GM18519 (cell line): Measurements from ENCODE around the gene LYRM9.
"Not testable (repeated sequence)": the region's sequence is repeated elsewhere in the genome, so short reads cannot be mapped to it uniquely, and the experiment has no call there.

ENCODE experiments used
- ATAC-seq: cut with Tn5 transposase; IDR thresholded peaks from one replicate; pipeline ENCODE4 v1.9.1; 2021; ENCODE audit warnings: mild to moderate bottlenecking, moderate library complexity; ENCODE audit not compliant: unreplicated experiment, low FRiP score

The LYRM9 gene

DNA sequence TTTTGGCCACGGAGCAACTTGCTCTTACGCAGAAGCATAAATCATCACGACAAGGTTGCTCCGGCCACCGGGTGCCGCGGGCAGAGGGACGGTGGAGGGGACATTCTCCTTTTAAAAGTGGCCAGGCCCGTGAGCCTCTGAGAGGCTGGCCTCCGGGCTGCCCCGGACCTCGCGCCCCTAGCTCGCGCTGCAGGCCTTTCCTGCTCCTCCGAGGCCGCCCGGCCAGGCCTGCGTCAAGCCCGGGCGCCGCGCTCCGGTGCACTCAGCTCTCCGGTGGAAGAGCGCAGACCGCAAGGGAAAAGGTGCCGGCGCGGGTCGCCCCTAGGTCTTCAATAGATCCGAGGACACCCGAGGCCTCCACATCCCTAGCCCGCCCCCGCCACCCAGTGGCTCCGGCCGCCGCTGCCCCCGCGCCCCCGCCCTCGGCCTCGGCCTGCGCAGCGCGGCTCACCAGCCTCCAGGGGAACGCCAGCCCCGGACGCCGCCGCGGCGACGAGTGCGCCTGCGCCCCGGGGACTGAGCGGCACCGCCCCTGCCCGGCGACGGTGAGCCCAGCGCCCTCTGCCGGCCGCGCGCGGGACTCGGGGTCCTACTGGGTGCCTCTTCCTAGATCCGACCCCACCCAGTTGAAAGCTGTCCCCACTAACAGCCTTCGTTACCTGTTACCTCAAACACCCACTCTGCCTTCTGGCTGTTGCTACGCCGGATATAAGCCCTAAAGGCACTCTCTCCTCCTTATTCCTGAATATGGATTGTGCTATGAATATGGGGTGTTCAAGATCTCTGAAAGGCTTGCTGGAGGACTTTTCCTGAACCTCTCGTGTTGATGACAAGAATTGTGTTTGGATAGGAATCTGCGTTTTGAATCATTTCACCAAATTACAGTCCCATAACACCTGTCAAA, at the start of gene LYRM9:
TSS of gene LYRM9 (minus strand) at position 500 of the 904 bp plus-strand sequence. CDS start 10,671 bp downstream, outside the sequence.
- ATAC-seq = peak; percentile 76

DNA sequence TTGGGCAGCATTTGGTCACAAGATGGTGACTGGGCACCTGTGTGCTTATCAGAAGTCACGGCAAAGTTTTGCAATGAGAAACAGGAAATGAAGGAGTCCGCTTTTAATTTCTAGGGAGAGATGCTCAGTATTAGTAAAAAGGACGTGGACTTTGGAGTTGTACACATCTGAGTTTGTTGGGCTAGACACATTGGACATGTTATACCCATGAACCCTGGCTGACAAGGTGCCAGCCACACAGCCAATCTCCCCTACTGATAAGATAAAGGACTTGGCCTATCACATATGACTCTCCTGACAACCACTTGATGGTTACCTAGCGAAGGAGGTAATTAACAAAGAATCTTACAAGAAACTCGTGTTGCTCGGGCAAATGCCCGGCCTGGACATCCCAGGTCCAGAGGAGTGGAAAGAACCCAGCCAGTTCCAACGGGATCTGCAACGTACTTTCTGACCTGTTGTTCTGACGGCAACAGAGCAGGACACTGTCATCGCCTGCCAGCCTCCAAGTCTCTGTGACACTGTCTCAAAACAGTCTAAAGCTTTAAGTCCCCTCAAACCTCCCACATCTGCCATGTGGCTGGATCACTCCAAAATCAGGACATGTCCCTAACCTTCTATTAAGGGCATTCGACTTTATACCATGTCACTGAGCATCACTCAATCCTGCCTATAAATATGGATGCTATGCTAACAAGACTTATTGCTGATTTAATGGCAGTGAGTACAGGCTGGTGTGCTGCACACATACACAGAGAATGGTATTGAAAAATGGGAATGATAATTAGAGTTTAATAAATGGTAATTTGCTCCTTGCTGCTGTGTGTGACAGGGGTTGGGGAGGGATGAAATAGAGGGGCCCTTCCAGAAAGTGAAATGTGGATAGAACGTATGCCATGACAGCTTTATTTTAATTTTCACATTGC, 47.6 kb upstream of the LYRM9 start:
- ATAC-seq = no peak

DNA sequence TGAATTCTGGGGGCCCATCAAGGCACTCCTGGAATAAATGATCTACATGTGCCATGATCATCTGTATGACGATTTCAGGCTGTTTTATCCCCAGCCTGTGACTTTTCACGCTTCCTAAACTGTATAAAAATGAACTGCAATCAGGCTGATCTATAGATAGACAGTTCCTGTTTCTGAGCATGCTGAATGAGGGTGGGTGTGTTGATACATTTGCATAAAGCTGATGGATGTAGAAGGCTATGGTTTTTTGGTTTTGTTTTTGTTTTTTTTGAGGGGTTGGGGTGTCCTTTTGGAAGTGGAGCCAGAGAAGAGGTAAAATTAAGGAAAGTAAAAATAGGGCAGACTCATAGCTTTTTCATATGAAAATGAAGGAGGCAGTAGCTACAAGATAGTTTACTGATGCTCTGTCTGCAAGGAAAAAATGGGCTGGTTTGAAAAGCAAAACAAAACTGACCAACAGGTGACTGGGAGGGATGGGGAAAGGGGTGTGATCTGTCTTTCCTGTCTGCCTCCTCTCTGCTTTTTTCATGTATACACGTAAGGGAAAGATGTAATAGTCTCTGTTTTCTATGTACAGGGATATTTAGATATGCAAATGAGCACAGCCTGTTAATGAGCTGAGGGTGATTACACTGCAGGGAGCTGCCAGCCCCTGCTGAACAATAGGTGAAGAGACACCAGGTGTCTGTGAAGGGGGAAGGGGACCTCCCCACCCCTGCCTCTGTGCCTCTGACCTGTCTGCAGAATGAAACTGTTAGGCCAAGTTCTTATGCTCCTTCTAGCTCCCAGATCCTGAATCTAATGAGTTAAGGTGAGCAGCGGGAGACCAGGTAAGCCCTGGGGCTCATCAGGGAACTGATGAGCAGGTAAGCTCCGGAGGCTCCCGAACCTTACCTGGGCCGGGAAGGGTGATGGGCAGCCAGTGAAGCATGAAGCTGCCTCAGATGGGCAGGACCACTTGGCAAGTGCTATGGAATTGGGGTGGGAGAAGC, 46.6 kb upstream of the LYRM9 start:
- no peak for ATAC-seq

DNA sequence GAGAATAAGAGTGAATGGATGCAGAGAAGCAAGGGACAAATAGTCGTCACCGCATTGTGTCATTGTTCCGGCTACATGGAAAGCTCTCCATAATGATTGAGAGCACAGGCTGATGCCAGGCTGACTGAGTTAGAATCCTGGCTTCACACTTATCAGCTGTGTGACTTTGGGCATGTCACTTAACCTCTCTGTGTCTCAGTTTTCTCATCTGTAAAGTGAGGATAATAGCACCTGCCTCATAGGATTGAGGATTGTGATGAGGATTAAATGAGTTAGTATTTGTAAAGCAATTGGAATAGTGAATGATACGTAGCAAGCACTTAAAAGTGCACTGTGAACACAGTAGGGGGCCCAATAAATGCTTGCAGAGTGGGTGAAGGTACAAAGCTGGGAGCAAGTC, 45.7 kb upstream of the LYRM9 start:
- ATAC-seq = no peak

DNA sequence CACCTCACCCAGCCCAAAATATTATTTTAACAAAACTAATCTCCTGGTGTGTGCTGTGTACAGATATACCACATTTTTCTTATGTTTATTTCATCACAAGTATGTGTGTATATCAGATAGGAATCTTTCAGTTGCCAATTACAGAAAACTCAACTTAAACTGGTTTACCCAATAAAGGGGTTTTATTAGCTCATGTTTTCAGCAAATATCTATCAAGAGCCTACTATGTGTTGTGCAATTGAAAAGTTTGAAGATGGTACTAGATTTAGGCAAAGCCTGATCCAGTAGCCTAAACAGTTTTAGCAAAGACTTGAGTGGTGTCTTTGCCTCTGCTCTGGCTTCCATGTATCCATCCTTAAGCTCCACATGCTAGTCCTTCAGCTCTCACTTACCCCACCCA, 45.1 kb upstream of the LYRM9 start:
- ATAC-seq = no peak

DNA sequence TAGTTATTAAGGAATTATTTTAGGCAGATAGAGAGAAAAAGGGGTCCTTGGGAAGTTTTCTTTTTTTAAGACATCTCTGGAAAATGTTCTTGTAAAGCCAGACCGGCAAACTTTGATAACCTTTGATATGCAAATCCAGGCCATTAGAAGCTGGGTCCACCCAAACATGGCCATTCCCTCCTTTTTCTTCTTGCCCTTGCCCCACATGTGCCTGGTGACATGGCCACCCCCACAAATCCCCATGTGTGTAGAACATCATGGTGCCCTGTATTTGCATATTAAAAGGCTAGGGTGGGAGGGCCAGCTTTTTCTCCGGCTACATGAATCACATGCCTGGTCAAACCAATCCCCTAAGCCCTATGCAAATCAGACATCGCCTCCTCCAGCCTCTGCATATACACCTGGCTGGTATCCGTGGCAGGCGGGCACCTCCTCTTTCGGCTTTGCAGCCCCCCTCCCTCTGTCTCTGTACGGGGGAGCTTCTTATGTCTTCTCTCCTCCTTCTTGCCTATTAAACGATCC, 43.9 kb upstream of the LYRM9 start:
- no peak for ATAC-seq

DNA sequence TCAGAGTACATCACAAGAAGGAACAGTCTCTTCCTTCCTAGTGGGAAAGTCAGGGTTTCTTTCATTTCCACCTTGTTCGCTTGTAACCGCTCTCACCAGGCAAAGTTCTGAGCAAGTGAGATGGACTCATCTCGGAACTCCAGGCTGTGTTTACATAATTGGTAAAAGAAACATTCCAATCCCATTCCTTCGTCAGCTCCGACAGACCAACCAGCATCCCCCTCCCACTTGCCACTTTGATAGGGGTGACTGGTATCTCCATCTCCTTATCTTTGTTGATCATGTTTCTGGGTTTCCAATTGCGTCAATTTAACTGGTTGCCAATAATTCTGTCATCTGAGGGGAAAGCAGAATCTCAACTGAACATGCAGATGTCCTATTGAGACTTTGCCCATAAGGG, 36.8 kb upstream of the LYRM9 start:
- ATAC-seq = no peak

DNA sequence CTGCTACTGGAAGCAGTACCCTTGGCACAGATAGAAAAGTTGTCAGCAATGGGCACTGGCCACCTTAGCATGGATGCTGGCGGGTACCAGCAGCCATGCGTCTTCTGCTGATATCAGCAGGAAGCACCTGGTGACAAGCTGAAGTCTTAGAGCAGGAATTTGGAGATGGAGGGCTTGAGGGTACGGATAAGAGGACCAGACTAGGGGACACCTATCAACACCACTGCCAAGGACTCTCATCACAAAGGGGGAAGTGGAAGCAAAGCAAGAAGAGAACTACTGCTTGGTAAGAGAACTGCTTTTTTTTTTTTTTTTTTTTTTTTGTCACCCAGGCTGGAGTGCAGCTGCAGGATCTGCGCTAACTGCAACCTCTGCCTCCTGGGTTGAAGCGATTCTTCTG, 35.4 kb upstream of the LYRM9 start:
- ATAC-seq = no peak

DNA sequence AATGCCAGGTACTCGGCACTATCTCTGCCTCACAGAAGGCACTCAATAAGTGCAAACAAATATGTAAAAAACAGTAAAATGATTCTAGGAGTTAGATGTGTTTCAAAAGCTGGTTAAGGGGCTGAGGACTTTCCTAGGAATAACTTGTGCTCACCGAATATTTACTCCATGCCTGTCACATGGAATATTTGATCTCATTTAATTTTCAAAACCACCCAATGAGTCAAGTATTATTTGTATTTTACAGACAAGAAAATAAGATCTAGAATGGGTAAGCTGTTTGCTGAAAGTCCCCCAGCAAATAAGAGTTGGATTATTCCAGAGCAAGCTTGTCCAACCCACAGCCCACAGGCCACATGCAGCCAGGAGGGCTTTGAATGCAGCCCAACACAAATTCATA, 34.6 kb upstream of the LYRM9 start:
- ATAC-seq = no peak

DNA sequence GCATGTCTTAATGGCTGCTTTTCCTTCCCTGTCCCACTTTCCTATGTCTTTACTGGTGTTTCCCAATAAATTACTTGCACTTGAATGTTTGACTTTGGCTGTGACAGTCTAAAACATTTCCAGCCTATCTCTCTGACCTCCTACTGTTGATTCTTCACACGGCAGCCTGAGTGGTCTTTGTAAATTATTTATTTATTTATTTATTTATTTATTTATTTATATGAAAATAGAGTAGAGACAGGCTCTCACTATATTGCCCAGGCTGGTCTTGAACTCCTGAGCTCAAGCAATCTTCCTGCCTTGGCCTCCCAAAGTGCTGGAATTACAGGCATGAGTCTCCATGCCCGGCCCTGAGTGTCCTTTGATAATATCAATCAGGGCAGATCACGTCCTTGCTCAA, 28.4 kb upstream of the LYRM9 start:
- ATAC-seq = no peak

DNA sequence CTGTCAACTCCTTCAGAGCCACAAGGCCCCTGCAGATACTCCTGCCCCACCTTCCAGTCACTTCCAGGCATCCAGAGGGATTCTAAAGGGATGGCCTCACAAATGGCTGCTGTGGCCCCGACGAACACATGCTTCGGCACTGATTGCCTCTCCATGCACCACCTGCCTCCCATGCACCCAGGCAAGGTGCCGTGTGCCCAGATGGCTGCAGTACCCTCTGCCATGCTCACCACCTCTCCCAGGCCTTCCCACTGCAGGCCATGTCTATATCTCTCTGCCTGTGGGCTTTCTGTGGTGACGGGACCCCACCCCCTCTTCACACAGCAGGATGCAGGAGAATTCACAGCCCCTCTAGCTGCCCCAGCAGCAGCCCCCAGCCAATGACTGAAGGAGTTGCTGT, 27.9 kb upstream of the LYRM9 start:
- ATAC-seq = no peak

DNA sequence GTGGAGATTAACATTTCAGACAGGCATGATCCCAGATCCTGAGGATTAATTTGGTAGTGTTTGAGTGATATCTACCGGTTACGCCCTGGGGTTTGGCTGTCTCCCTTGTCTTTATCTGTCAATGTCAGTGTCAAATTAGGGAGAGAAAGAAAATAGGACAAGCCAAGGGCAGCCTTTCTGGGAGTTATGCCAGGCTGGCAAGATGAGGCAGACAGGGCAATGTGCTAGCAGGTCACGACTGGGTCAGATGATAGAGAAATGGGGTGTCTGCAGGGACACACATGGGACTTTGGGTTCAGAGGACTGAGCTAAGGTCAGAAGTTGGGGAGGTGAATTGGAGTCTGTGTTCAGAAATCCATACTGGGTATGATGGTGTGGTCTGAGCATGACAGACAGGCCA, 27.4 kb upstream of the LYRM9 start:
- no peak for ATAC-seq

DNA sequence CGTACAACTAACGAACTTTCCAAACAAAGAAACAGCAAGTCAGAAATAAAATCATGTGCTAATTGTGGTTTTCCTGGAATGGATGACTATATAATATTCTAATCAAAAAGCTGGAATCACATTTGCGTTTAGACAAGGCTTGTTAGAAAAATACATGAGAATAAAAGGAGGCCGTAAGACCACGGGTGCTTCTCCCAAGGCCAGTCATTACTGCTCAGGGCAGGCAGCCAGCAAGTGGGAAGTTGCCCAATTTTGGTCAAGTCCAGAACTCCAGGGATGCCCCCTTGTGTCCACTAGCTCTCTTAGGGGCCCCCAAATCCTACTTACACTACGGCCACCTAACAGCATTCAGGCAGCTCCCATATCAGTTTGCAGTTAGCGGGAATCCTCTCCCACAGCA, 25.9 kb upstream of the LYRM9 start:
- ATAC-seq = no peak

DNA sequence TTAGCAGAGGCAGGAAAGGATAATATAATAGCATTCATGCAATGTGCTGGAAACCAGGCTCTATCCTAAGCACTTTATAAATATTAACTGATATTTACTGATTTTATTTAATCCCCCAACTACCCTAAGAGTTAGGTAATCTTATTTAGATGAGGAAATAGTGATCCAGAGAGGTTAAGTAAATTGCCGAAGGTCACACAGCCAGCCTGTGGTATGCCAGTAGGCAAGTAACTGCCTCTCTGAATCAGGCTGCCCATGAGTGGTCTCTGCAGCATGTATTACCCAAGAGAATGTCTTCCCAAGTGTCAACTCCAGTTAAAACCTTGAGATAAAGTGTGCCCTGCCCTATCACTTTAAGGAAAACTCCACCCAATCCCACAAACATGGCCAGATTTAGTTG, 25.3 kb upstream of the LYRM9 start:
- no peak for ATAC-seq

DNA sequence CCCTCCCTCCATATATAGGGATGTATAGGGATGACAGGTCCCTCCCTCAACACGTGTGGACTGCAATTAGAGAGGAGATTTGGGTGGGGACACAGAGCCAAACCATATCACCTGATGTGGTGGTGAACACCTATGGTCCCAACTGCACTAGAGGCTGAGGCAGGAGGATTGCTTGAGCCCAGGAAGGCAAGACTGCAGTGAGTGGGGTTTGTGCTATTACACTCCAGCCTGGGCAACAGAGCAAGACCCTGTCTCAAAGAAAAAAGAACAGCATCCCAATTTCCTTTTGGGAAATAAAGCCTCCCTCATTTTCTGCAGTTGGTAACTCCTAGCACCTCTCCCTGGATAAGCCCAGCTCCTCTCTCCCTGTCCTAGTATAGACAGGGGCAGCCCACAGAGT, 23.8 kb upstream of the LYRM9 start:
- no peak for ATAC-seq

DNA sequence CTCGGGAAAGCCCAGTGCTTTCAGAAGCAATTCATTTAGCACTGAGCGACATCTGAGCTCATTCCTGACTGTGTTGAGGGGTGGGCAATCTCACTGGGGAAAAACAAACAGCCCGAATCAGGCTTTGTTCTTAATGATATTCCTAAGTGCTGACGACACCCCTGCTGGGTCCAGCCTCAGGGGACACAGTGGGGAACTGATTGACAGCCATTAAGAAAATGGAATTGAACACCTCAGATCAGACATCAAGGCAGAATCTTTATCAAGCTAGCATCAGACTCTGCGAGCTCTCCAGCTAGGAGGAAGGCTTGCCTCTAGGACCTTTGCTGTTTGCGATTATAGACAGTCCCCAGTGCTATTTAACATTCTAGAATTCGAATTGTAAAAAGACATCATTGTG, 22.5 kb upstream of the LYRM9 start:
- no peak for ATAC-seq

DNA sequence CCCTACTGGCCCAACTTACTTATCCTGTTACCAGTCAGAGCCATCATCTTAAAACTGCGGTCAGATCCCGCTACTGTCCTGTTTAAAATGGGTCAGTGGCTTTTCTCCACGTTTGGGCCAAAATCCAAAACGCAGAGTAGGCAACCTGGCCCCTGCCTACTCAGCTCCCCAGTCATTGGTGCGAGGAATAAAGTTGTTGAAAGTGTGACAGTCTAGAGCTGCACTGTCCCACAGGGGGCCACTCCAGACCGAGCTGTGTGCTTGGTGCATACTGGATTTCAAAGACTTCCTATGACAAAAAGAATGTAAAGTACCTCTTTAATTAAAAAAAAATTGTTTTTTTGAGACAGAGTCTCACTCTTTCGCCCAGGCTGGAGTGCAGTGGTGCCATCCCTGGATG, 21.2 kb upstream of the LYRM9 start:
- ATAC-seq = no peak

DNA sequence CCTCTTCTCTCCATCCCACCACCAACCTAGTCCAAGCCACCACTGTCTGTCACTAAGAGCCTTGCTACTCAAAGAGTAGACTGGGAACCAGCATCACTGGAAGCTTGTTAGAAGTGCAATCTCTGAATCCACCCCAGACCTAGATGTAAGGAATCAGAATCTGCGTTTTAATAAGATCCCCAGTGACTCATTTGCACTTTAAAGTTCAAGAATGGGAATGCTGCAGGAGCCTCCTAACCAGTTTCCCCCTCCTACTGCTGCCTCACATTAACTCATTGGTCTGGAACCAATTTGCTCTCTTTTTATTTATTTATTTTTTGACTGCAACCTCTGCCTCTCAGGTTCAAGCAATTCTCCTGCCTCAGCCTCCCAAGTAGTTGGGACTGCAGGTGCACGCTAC, 19.8 kb upstream of the LYRM9 start:
- ATAC-seq = no peak

DNA sequence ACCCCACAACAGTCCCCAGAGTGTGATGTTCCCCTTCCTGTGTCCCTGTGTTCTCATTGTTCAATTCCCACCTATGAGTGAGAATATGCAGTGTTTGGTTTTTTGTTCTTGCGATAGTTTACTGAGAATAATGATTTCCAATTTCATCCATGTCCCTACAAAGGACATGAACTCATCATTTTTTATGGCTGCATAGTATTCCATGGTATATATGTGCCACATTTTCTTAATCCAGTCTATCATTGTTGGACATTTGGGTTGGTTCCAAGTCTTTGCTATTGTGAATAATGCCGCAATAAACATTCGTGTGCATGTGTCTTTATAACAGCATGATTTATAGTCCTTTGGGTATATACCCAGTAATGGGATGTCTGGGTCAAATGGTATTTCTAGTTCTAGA, 19.1 kb upstream of the LYRM9 start:
- ATAC-seq = not testable (repeated sequence)

DNA sequence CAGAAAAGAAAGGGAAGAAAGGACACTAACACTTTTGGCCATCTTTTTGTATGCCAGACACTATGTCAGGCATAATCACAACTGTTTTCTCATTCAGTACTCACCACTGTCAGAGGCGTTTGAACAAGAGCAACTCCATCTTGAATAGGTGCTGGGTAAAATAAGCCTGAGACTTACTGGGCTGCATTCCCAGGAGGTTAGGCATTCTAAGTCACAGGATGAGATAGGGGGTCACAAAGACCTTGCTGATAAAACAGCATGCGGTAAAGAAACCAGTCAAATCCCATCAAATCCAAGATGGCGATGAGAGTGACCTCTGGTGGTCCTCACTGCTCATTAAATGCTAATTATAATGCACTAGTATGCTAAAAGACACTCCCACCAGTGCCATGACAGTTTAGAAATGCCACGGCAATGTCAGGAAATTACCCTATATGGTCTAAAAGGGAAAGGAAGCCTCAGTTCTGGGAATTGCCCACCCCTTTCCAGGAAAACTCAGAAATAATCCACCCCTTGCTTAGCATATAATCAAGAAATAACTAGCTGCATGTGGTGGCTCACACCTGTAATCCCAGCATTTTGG, 14.9 kb upstream of the LYRM9 start:
- ATAC-seq = no peak
